ENCODE measurements around the gene PNMA6F.

Gene PNMA6F

GRCh38 chrX:153321381-153322124, at the start of gene PNMA6F:
PNMA6F (minus strand) TSS chrX:153321767; CDS start chrX:153320674, 1,093 bp downstream.
- DNase-seq = no peak

- DNase-seq = no peak
Measured at GRCh38 chrX:153371256-153371655, 49.7 kb upstream of the PNMA6F start.

- DNase-seq = no peak
Measured at GRCh38 chrX:153370293-153371055, 48.9 kb upstream of the PNMA6F start.

GRCh38 chrX:153366878-153367538, 45.4 kb upstream of the PNMA6F start:
- DNase-seq = no peak

GRCh38 chrX:153366119-153366518, 44.6 kb upstream of the PNMA6F start:
- no peak for DNase-seq

GRCh38 chrX:153365670-153366069, 44.1 kb upstream of the PNMA6F start:
- no peak for DNase-seq

GRCh38 chrX:153361781-153362397, 40.3 kb upstream of the PNMA6F start:
- no peak for DNase-seq

GRCh38 chrX:153357877-153358276, 36.3 kb upstream of the PNMA6F start:
- no peak for DNase-seq

GRCh38 chrX:153353416-153353815, 31.8 kb upstream of the PNMA6F start:
- DNase-seq = no peak

GRCh38 chrX:153352858-153353257, 31.3 kb upstream of the PNMA6F start:
- no peak for DNase-seq

- DNase-seq = no peak
Measured at GRCh38 chrX:153351981-153352380, 30.4 kb upstream of the PNMA6F start.

GRCh38 chrX:153349952-153350351, 28.4 kb upstream of the PNMA6F start:
- DNase-seq = no peak

- no peak for DNase-seq
Measured at GRCh38 chrX:153348421-153348820, 26.9 kb upstream of the PNMA6F start.

GRCh38 chrX:153347530-153347929, 26.0 kb upstream of the PNMA6F start:
- no peak for DNase-seq

- no peak for DNase-seq
Measured at GRCh38 chrX:153343674-153344073, 22.1 kb upstream of the PNMA6F start.

- no peak for DNase-seq
Measured at GRCh38 chrX:153342762-153343558, 21.4 kb upstream of the PNMA6F start.

GRCh38 chrX:153340111-153340510, 18.5 kb upstream of the PNMA6F start:
- no peak for DNase-seq

GRCh38 chrX:153339662-153340061, 18.1 kb upstream of the PNMA6F start:
- no peak for DNase-seq

GRCh38 chrX:153338836-153339235, 17.3 kb upstream of the PNMA6F start:
- no peak for DNase-seq

GRCh38 chrX:153336988-153337387, 15.4 kb upstream of the PNMA6F start:
- DNase-seq = no peak

GRCh38 chrX:153336121-153336894, 14.7 kb upstream of the PNMA6F start:
- DNase-seq = no peak
